OCI-LY7 (cell line): ENCODE measurements around the gene EMD. TPM values are rescaled to one million over a fixed set of nuclear protein-coding genes. Genes with fewer than 3 reads are reported as not detected.

ENCODE experiments used
- BruUV-seq: library from RNA; stranded (reverse); fragments of 400-500 nt; replicated peaks from 2 replicates; lab custom pipeline; 2021; lab: Mats Ljungman, UMichigan
- CTCF ChIA-PET: fragments of 300-600 bp; sonication (Branson Sonifier 250); formaldehyde crosslinking; loops from one replicate; lab custom pipeline; 2022; ENCODE audit warnings: antibody characterized with exemption; ENCODE audit not compliant: unreplicated experiment; lab: Charles Lee
- POLR2A ChIA-PET: fragments of 300-600 bp; sonication (Branson Sonifier 250); formaldehyde crosslinking; loops from one replicate; lab custom pipeline; 2022; ENCODE audit warnings: antibody characterized with exemption; lab: Charles Lee
- DNase-seq: peaks from one replicate; pipeline ENCODE4 v3.0.0-alpha.2; 2015; ENCODE audit warnings: low spot score
- H2AFZ ChIP-seq: fragments of 200-600 bp; sonication (generic), shearing (Covaris generic); 2 replicates; pipeline ENCODE4 v1.6.1; 2014; ENCODE audit warnings: mild to moderate bottlenecking, antibody characterized with exemption, low read length, moderate library complexity
- H3K27ac ChIP-seq: fragments of 200-600 bp; sonication (generic); 2 replicates; pipeline ENCODE4 v1.5.1; 2014; ENCODE audit warnings: mixed run types, low read depth, mild to moderate bottlenecking, moderate library complexity, low read length, inconsistent platforms; ENCODE audit not compliant: poor library complexity, severe bottlenecking
- H3K36me3 ChIP-seq: fragments of 200-600 bp; sonication (generic); 2 replicates; pipeline ENCODE4 v1.6.1; 2014; ENCODE audit warnings: mild to moderate bottlenecking, antibody characterized with exemption, low read length, moderate library complexity, mixed read lengths; ENCODE audit not compliant: insufficient read depth
- H3K4me1 ChIP-seq: fragments of 200-600 bp; sonication (generic); 2 replicates; pipeline ENCODE4 v1.5.1; 2014; ENCODE audit warnings: mild to moderate bottlenecking, low read length; ENCODE audit not compliant: insufficient read depth, poor library complexity, severe bottlenecking
- H3K4me2 ChIP-seq: fragments of 200-600 bp; sonication (generic); 2 replicates; pipeline ENCODE4 v1.6.1; 2014; ENCODE audit warnings: mild to moderate bottlenecking, low read length
- H3K4me3 ChIP-seq: fragments of 200-600 bp; sonication (generic); 2 replicates; pipeline ENCODE4 v1.5.1; 2014; ENCODE audit warnings: mild to moderate bottlenecking, low read depth, low read length; ENCODE audit not compliant: poor library complexity, severe bottlenecking
- H3K79me2 ChIP-seq: fragments of 200-600 bp; sonication (generic); 2 replicates; pipeline ENCODE4 v1.6.1; 2016; ENCODE audit warnings: low read depth, mild to moderate bottlenecking, low read length, moderate library complexity, mixed read lengths; ENCODE audit not compliant: insufficient read depth
- H3K9me2 ChIP-seq: fragments of 200-600 bp; sonication (generic); 2 replicates; pipeline ENCODE4 v1.6.1; 2016; ENCODE audit warnings: mild to moderate bottlenecking, low read length, mixed read lengths; ENCODE audit not compliant: insufficient read depth
- H3K9me3 ChIP-seq: fragments of 200-600 bp; sonication (generic); 2 replicates; pipeline ENCODE4 v1.6.1; 2014; ENCODE audit warnings: mild to moderate bottlenecking, mixed run types, low read length, mixed read lengths
- H4K20me1 ChIP-seq: fragments of 200-600 bp; sonication (generic); 2 replicates; pipeline ENCODE4 v1.6.1; 2014; ENCODE audit warnings: mild to moderate bottlenecking, antibody characterized with exemption, low read length, moderate library complexity, mixed read lengths; ENCODE audit not compliant: insufficient read depth
- EZH2phosphoT487 ChIP-seq: fragments of 200-600 bp; sonication (generic); IDR thresholded peaks from 2 replicates; pipeline ENCODE4 v1.6.1; 2018; ENCODE audit warnings: low read depth, borderline replicate concordance, mild to moderate bottlenecking, mixed run types, antibody characterized with exemption, low read length, moderate library complexity, mixed read lengths
- intact Hi-C: fragments of 100-400 bp; cut with micrococcal nuclease; formaldehyde crosslinking; loops from one replicate; pipeline ENCODE4 v1.10.0; 2022; ENCODE audit not compliant: unreplicated experiment
- total RNA-seq, 2 experiments: library from RNA; depleted of rRNA in 1 of 2; stranded (reverse); fragments of >200 nt in 1 of 2; shearing (Covaris generic) in 1 of 2; gene quantifications; 2 replicates each; pipeline ENCODE4 v1.2.3, GENCODE V29; 2014 to 2022
- TF ChIP-seq, protein P1 (sequence below): fragments of 200-600 bp; sonication (generic); conservative IDR thresholded peaks from 2 replicates; pipeline ENCODE4 v1.5.1; 2014; ENCODE audit warnings: mild to moderate bottlenecking, antibody characterized with exemption, low read length, moderate library complexity, mixed read lengths

Gene EMD
- total RNA-seq, 2 experiments from 2014 or later: 35.4 to 64.6 TPM

DNA sequence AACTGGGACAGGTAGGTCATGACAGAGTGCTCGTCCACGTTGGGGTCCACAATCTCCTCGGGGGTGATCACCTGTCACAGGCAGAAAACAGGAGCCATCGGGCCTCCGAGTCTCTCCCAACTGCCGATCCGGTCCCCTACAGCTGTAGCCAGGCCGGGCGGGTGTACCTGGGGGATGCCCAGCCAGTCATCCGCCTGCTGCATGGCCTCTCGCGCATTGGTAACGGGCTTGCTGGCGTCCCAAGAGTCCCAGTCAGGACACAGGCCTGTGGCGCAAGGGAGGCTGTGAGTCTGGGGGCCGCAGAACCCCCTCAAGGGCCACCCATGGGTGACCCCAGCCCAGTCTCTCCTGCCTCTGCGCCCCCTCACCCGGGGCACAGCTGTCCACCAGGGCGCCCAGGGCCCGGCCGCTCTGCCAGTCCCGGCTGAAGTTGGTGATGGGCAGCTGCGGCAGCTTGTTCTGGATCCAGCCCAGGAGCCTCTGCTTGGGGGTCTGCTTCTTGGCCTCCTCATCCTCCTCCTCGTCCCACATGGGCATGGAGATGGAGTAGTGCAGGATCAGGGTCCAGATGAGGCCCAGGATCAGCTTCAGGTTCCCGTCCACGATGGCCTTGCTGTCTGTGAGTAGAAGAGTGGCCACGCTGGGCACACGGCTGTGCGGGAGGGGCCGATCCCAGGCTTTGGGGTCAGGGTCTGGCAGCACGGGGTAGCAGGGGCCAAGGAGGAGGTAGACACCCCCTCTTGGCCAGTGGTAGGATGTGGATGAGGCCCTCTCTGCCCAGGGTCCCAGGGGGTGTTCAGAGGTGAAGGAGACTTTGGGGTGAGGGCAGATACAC is 11.4 kb upstream of the EMD start:
- Histone ChIP-seq H3K36me3 (peaks cover 20% of the 10 kb centered on the region; the same call in 1 of the 2 replicates), H2AFZ (no peak overlapping the region), H3K9me3 (no peaks in the 10 kb centered on the region), H3K27ac (no peak overlapping the region), H3K4me2 (no peak overlapping the region), H3K79me2 (peaks cover 16% of the 10 kb centered on the region; the same call in 1 of the 2 replicates), H3K4me3 (no peak overlapping the region), H3K9me2 (no peaks in the 10 kb centered on the region), H3K4me1 (peaks cover 23% of the 10 kb centered on the region), H4K20me1 (0 out of 2 replicates have a peak, but pooled peaks cover 3% of the 10 kb centered on the region)
- DNase-seq: no peak
- TF ChIP-seq EZH2phosphoT487: no peak
- TF ChIP-seq, protein P1, sequence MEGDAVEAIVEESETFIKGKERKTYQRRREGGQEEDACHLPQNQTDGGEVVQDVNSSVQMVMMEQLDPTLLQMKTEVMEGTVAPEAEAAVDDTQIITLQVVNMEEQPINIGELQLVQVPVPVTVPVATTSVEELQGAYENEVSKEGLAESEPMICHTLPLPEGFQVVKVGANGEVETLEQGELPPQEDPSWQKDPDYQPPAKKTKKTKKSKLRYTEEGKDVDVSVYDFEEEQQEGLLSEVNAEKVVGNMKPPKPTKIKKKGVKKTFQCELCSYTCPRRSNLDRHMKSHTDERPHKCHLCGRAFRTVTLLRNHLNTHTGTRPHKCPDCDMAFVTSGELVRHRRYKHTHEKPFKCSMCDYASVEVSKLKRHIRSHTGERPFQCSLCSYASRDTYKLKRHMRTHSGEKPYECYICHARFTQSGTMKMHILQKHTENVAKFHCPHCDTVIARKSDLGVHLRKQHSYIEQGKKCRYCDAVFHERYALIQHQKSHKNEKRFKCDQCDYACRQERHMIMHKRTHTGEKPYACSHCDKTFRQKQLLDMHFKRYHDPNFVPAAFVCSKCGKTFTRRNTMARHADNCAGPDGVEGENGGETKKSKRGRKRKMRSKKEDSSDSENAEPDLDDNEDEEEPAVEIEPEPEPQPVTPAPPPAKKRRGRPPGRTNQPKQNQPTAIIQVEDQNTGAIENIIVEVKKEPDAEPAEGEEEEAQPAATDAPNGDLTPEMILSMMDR: no peak
- ChIA-PET CTCF (no interaction called here), POLR2A (no interaction called here)
- intact Hi-C loops: no loop called here
- no TSS peak for BruUV-seq

DNA sequence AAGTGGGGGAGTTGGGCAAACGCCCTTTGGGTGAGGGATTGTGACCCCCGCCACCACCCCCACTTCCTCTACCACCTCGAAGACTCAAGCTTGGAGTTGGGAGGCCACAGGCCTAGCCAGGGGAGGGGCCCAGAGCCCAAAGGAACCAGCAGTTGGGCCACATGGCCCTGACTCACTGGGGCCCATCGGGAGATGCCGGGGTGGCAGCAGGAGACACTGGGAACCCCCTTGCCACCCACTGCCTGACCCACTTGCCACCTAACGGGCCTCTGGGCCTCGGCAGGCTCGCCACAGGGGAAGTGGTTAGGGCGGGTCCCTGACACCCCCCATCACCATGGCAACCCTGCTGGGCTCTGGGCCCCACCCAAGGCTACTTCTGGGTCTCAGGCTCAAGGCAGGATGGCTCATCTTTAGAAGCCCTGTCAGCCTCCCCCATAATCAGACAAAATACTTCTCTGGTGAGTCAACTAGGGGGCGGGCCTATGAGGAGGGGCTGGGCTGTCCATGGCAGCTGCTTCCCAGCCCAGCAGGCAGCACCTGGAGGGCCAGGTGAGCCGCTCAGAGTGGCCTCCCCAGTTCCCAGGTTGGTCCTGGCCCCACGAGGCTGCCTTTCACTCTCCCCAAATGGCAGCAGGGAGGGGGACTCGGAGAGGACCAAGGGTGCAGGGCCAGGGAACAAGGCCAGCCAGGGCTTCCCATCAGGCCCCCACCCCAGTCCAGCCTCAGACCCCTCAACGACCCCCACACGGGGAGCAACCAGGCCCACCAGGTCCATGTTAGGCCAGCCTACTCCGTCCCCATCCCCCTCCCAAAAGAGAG is 10.3 kb upstream of the EMD start:
- Histone ChIP-seq H3K4me2 (peak overlapping the region; percentile 98), H4K20me1 (0 out of 2 replicates have a peak, but pooled peaks cover 3% of the 10 kb centered on the region), H3K9me2 (no peaks in the 10 kb centered on the region), H3K4me3 (peak overlapping the region; percentile 74), H3K9me3 (no peaks in the 10 kb centered on the region), H3K4me1 (peaks cover 24% of the 10 kb centered on the region), H2AFZ (no peak overlapping the region), H3K36me3 (peaks cover 17% of the 10 kb centered on the region; the same call in 1 of the 2 replicates), H3K79me2 (peaks cover 16% of the 10 kb centered on the region; the same call in 1 of the 2 replicates), H3K27ac (no peak overlapping the region)
- TF ChIP-seq, protein P1: no peak
- no peak for TF ChIP-seq EZH2phosphoT487
- DNase-seq: peak; percentile 51
- intact Hi-C loops: no loop called here
- CTCF ChIA-PET: no interaction called here
- BruUV-seq: no TSS peak
- POLR2A ChIA-PET: interaction anchor here (0.6 kb wide), 1 partner anchor 44 kb away, joined by 4 read pairs; no protein-coding TSS in a partner anchor
